HL-60 (cell line): ENCODE results near the gene MBD2.

Experiments used
- GABPA ChIP-seq: IDR thresholded peaks from 2 replicates; pipeline ENCODE4 v1.6.1; 2012; ENCODE audit warnings: low read depth
- POLR2AphosphoS5 ChIP-seq: IDR thresholded peaks from 2 replicates; pipeline ENCODE4 v1.6.1; 2012; ENCODE audit warnings: low read depth
- REST ChIP-seq: IDR thresholded peaks from 2 replicates; pipeline ENCODE4 v1.6.1; 2012; ENCODE audit warnings: low read depth; ENCODE audit not compliant: insufficient replicate concordance
- TF ChIP-seq, protein P1 (sequence below): IDR thresholded peaks from one replicate; pipeline ENCODE4 v1.5.1; 2011; ENCODE audit warnings: low read length, control low read depth, inconsistent platforms; ENCODE audit not compliant: insufficient read depth

DNA sequence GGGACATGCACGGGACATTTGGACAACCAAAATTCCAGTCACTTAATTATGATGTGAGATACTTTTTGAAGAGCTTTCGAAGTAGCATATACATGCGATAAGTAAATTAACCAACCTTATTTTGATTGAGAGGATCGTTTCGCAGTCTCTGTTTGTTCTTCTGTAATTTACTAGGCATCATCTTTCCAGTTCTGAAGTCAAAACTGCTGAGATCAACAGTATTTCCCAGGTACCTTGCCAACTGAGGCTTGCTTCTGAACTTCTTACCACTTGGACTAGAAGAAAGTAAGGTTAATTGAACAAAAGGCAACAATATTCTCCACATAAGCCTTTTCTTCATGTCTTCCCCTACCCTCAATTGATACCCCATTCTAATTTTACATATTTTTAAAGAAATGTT, 19.6 kb downstream of the MBD2 start:
- TF ChIP-seq, protein P1, sequence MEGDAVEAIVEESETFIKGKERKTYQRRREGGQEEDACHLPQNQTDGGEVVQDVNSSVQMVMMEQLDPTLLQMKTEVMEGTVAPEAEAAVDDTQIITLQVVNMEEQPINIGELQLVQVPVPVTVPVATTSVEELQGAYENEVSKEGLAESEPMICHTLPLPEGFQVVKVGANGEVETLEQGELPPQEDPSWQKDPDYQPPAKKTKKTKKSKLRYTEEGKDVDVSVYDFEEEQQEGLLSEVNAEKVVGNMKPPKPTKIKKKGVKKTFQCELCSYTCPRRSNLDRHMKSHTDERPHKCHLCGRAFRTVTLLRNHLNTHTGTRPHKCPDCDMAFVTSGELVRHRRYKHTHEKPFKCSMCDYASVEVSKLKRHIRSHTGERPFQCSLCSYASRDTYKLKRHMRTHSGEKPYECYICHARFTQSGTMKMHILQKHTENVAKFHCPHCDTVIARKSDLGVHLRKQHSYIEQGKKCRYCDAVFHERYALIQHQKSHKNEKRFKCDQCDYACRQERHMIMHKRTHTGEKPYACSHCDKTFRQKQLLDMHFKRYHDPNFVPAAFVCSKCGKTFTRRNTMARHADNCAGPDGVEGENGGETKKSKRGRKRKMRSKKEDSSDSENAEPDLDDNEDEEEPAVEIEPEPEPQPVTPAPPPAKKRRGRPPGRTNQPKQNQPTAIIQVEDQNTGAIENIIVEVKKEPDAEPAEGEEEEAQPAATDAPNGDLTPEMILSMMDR: no peak
- TF ChIP-seq POLR2AphosphoS5: no peak
- TF ChIP-seq GABPA: no peak
- no peak for TF ChIP-seq REST
